ENCODE measurements around the gene SCLY.

DNA sequence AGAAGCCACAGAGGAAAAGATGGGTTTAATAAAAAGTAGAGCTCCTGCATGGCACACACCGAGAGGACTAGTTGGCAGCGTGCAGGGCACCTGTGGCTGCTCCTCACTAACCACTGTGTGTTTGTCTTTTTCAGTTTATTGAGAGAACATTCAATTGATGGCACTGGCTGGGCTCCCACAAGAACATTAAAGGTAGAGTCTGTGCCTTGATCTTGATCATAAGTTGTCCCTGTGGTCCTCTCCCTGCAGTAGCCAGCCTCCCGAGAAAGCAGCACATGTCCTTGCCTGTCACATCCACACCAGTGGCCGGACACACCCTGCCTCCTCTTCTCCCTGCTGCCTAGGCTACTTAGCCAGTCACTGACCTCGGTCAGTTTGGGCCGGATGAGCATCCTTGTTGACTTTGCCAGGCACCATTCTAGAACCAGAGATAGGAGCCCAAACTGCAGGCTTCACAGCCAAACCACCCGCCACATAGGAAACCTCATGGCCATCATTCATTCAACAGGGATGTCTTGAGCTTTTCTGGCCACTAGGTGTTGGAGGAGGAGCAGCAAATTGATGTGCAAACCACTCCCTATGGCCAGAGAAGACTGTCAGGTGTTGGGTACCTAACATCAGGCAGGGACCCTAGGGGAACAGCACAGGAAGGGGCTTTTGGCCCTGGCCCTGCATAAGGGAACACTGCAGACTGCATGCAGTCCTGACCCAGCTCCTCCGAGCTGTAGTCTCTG, 30.2 kb upstream of the SCLY start:
- TF ChIP-seq, protein P1, sequence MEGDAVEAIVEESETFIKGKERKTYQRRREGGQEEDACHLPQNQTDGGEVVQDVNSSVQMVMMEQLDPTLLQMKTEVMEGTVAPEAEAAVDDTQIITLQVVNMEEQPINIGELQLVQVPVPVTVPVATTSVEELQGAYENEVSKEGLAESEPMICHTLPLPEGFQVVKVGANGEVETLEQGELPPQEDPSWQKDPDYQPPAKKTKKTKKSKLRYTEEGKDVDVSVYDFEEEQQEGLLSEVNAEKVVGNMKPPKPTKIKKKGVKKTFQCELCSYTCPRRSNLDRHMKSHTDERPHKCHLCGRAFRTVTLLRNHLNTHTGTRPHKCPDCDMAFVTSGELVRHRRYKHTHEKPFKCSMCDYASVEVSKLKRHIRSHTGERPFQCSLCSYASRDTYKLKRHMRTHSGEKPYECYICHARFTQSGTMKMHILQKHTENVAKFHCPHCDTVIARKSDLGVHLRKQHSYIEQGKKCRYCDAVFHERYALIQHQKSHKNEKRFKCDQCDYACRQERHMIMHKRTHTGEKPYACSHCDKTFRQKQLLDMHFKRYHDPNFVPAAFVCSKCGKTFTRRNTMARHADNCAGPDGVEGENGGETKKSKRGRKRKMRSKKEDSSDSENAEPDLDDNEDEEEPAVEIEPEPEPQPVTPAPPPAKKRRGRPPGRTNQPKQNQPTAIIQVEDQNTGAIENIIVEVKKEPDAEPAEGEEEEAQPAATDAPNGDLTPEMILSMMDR (IDR thresholded peaks at IDR 0.05): no peak
- no peak for TF ChIP-seq POLR2A (IDR thresholded peaks at IDR 0.05)
